GM12878 (cell line): ENCODE data around the gene OR13C8.

Source experiments
- BCL11A ChIP-seq: IDR thresholded peaks from 2 replicates; pipeline ENCODE4 v1.6.1; 2011; ENCODE audit warnings: low read depth, low read length
- ESRRA ChIP-seq: IDR thresholded peaks from 2 replicates; pipeline ENCODE4 v1.6.1; 2012; ENCODE audit warnings: mild to moderate bottlenecking, low read length, improper control_type of control experiment
- SMARCA5 ChIP-seq: fragments of 450-650 bp; IDR thresholded peaks from 2 replicates; pipeline ENCODE4 v1.6.1; 2017; ENCODE audit warnings: mild to moderate bottlenecking
- SMC3 ChIP-seq: IDR thresholded peaks from 2 replicates; pipeline ENCODE4 v1.6.1; 2011; ENCODE audit warnings: low read length, improper control_type of control experiment, borderline replicate concordance
- TAF1 ChIP-seq: IDR thresholded peaks from 2 replicates; pipeline ENCODE4 v1.6.1; 2011; ENCODE audit warnings: mild to moderate bottlenecking, low read depth, low read length, borderline replicate concordance
- TARDBP ChIP-seq: IDR thresholded peaks from 2 replicates; pipeline ENCODE4 v1.6.1; 2016; ENCODE audit warnings: borderline replicate concordance
- TCF3 ChIP-seq: IDR thresholded peaks from 2 replicates; pipeline ENCODE4 v1.6.1; 2012; ENCODE audit warnings: low read depth, mild to moderate bottlenecking, low read length, borderline replicate concordance; ENCODE audit not compliant: insufficient read depth
- ZSCAN29 ChIP-seq: fragments of 450-650 bp; IDR thresholded peaks from 2 replicates; pipeline ENCODE4 v1.6.1; 2017; ENCODE audit warnings: mild to moderate bottlenecking, moderate library complexity
- TF ChIP-seq, protein P1 (sequence below), 3 experiments: IDR thresholded peaks in 2 of 3; conservative IDR thresholded peaks in 1 of 3; 2 replicates each; pipeline ENCODE4 v1.5.1; 2011; ENCODE audit warnings: low read depth in 3 of 3, low read length in 3 of 3, mild to moderate bottlenecking in 3 of 3, control low read depth in 2 of 3, moderate library complexity in 2 of 3, inconsistent platforms in 1 of 3, mixed read lengths in 1 of 3; ENCODE audit not compliant: control insufficient read depth in 2 of 3, insufficient read depth in 1 of 3; ENCODE audit errors: extremely low read depth in 1 of 3
- TF ChIP-seq, protein P2 (sequence below): IDR thresholded peaks from 2 replicates; pipeline ENCODE4 v1.6.1; 2012; ENCODE audit warnings: mild to moderate bottlenecking, low read depth, low read length
- TF ChIP-seq, protein P3 (sequence below): fragments of 450-650 bp; IDR thresholded peaks from 2 replicates; pipeline ENCODE4 v1.6.1; 2017; ENCODE audit warnings: low read depth, mild to moderate bottlenecking, moderate library complexity

DNA sequence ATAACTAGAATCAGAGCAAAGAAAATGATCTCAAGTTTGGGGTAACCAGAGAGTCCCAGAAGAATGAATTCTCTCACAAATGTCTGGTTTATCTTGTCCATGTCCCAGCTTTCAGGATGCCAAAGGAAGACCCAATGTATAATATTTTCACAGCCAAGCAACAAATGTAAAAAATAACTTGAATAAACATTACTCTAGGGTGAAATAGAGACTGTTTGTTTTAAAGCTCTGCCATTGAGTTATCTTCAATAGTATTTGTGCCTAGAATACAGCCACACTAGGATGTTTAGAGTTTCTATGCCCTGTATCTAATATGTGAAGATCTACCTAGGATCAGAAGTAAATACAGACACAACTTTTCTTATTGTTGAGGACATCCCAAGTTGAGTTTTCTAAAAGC lies 41.9 kb upstream of the OR13C8 start, which contains the start of gene OR13C4:
- no peak for TF ChIP-seq ZSCAN29
- TF ChIP-seq, protein P1, sequence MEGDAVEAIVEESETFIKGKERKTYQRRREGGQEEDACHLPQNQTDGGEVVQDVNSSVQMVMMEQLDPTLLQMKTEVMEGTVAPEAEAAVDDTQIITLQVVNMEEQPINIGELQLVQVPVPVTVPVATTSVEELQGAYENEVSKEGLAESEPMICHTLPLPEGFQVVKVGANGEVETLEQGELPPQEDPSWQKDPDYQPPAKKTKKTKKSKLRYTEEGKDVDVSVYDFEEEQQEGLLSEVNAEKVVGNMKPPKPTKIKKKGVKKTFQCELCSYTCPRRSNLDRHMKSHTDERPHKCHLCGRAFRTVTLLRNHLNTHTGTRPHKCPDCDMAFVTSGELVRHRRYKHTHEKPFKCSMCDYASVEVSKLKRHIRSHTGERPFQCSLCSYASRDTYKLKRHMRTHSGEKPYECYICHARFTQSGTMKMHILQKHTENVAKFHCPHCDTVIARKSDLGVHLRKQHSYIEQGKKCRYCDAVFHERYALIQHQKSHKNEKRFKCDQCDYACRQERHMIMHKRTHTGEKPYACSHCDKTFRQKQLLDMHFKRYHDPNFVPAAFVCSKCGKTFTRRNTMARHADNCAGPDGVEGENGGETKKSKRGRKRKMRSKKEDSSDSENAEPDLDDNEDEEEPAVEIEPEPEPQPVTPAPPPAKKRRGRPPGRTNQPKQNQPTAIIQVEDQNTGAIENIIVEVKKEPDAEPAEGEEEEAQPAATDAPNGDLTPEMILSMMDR (IDR thresholded peaks at IDR 0.05 in 2 of 3, conservative IDR thresholded peaks at IDR 0.05 in 1 of 3; ENCODE audit: control insufficient read depth in 2 of 3, extremely low read depth in 1 of 3, insufficient read depth in 1 of 3, low read depth in 3 of 3, low read length in 3 of 3), result no peak
- no peak for TF ChIP-seq TAF1
- TF ChIP-seq SMC3, result no peak
- TF ChIP-seq, protein P2, sequence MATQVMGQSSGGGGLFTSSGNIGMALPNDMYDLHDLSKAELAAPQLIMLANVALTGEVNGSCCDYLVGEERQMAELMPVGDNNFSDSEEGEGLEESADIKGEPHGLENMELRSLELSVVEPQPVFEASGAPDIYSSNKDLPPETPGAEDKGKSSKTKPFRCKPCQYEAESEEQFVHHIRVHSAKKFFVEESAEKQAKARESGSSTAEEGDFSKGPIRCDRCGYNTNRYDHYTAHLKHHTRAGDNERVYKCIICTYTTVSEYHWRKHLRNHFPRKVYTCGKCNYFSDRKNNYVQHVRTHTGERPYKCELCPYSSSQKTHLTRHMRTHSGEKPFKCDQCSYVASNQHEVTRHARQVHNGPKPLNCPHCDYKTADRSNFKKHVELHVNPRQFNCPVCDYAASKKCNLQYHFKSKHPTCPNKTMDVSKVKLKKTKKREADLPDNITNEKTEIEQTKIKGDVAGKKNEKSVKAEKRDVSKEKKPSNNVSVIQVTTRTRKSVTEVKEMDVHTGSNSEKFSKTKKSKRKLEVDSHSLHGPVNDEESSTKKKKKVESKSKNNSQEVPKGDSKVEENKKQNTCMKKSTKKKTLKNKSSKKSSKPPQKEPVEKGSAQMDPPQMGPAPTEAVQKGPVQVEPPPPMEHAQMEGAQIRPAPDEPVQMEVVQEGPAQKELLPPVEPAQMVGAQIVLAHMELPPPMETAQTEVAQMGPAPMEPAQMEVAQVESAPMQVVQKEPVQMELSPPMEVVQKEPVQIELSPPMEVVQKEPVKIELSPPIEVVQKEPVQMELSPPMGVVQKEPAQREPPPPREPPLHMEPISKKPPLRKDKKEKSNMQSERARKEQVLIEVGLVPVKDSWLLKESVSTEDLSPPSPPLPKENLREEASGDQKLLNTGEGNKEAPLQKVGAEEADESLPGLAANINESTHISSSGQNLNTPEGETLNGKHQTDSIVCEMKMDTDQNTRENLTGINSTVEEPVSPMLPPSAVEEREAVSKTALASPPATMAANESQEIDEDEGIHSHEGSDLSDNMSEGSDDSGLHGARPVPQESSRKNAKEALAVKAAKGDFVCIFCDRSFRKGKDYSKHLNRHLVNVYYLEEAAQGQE, result no peak
- TF ChIP-seq SMARCA5, result no peak
- TF ChIP-seq TCF3, result no peak
- TF ChIP-seq, protein P3, sequence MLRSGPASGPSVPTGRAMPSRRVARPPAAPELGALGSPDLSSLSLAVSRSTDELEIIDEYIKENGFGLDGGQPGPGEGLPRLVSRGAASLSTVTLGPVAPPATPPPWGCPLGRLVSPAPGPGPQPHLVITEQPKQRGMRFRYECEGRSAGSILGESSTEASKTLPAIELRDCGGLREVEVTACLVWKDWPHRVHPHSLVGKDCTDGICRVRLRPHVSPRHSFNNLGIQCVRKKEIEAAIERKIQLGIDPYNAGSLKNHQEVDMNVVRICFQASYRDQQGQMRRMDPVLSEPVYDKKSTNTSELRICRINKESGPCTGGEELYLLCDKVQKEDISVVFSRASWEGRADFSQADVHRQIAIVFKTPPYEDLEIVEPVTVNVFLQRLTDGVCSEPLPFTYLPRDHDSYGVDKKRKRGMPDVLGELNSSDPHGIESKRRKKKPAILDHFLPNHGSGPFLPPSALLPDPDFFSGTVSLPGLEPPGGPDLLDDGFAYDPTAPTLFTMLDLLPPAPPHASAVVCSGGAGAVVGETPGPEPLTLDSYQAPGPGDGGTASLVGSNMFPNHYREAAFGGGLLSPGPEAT, result no peak
- no peak for TF ChIP-seq TARDBP
- no peak for TF ChIP-seq BCL11A
- no peak for TF ChIP-seq ESRRA
